ENCODE data around the gene AFG1L. TPM values are rescaled to one million over a fixed set of nuclear protein-coding genes. Genes with fewer than 3 reads are reported as not detected.

AFG1L gene
- total RNA-seq, 1 experiment from 2014 or later, result 4.9 TPM

DNA sequence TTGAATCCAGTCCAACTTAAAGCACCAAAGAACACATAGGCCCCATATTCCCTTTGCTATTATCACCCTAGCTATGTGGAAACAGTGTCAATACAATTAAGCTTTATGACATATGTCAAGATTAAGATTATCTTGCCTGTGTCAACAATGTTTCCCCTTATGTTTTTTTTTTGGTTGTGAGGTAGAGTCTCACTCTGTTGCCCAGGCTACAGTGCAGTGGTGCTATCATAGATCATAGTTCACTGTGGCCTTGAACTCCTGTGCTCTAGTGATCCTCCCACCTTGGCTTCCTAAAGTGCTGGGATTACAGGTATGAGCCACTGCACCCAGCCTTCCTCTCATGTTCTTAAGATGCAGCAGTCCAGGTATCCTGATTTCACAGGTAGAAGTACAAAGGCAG lies 17.8 kb downstream of the AFG1L start:
- ATAC-seq (no peak), DNase-seq (ENCODE audit: low read depth, low spot score) (no peak)
- ChIA-PET POLR2A (no interaction called here), RAD21 (ENCODE audit: low non-redundant PET in 1 of 2, low total read pairs in 2 of 2, uncharacterized antibody in 2 of 2, unreplicated experiment in 2 of 2) (no interaction called here), CTCF (no interaction called here)
- peaks cover 0 to 11% of the 10 kb centered on the region in 2 experiments; a peak in 2 of 4 replicates for H3K4me1 ChIP-seq (ENCODE audit: control insufficient read depth in 1 of 2, insufficient read depth in 2 of 2, low read length in 2 of 2)
- no peak overlapping the region for H3K9ac ChIP-seq (ENCODE audit: low read length)
- H4K20me1 ChIP-seq (ENCODE audit: insufficient read depth), result no peaks in the 10 kb centered on the region
- intact Hi-C loops (cut with micrococcal nuclease), result no loop called here
- no peak overlapping the region for H3K4me3 ChIP-seq (replicated peaks in 1 of 2; ENCODE audit: low read depth in 1 of 2, low read length in 2 of 2)
- no peaks in the 10 kb centered on the region for H3K9me3 ChIP-seq (ENCODE audit: control insufficient read depth in 1 of 2, insufficient read depth in 1 of 2, low read depth in 1 of 2, low read length in 2 of 2)
- no peaks in the 10 kb centered on the region for H3K36me3 ChIP-seq (ENCODE audit: control insufficient read depth in 1 of 2, insufficient read depth in 2 of 2, low read length in 2 of 2)
- H3K4me2 ChIP-seq (ENCODE audit: low read length), result no peak overlapping the region
- no peaks in the 10 kb centered on the region for H3K27me3 ChIP-seq (ENCODE audit: insufficient read depth, low read length)
- no TSS peak for BruUV-seq (replicated peaks)
- H3K9me2 ChIP-seq (ENCODE audit: insufficient read depth), result no peaks in the 10 kb centered on the region
- no peaks in the 10 kb centered on the region for H3K79me2 ChIP-seq (ENCODE audit: insufficient read depth, low read length)
- TF ChIP-seq, protein P1, sequence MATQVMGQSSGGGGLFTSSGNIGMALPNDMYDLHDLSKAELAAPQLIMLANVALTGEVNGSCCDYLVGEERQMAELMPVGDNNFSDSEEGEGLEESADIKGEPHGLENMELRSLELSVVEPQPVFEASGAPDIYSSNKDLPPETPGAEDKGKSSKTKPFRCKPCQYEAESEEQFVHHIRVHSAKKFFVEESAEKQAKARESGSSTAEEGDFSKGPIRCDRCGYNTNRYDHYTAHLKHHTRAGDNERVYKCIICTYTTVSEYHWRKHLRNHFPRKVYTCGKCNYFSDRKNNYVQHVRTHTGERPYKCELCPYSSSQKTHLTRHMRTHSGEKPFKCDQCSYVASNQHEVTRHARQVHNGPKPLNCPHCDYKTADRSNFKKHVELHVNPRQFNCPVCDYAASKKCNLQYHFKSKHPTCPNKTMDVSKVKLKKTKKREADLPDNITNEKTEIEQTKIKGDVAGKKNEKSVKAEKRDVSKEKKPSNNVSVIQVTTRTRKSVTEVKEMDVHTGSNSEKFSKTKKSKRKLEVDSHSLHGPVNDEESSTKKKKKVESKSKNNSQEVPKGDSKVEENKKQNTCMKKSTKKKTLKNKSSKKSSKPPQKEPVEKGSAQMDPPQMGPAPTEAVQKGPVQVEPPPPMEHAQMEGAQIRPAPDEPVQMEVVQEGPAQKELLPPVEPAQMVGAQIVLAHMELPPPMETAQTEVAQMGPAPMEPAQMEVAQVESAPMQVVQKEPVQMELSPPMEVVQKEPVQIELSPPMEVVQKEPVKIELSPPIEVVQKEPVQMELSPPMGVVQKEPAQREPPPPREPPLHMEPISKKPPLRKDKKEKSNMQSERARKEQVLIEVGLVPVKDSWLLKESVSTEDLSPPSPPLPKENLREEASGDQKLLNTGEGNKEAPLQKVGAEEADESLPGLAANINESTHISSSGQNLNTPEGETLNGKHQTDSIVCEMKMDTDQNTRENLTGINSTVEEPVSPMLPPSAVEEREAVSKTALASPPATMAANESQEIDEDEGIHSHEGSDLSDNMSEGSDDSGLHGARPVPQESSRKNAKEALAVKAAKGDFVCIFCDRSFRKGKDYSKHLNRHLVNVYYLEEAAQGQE (IDR thresholded peaks at IDR 0.05; ENCODE audit: low read depth), result no peak
- TF ChIP-seq ZFX (IDR thresholded peaks at IDR 0.05) (no peak), TCF7L2 (IDR thresholded peaks at IDR 0.05; ENCODE audit: borderline replicate concordance, extremely low read depth, insufficient read depth, insufficient read length) (no peak), ELF1 (IDR thresholded peaks at IDR 0.05; ENCODE audit: borderline replicate concordance, low read depth) (no peak), FOSL1 (IDR thresholded peaks at IDR 0.05; ENCODE audit: low read depth) (no peak), JUND (IDR thresholded peaks at IDR 0.05) (no peak), EGR1 (IDR thresholded peaks at IDR 0.05; ENCODE audit: low read depth) (no peak), CBX3 (IDR thresholded peaks at IDR 0.05; ENCODE audit: low read depth) (no peak), SIN3A (IDR thresholded peaks at IDR 0.05; ENCODE audit: low read depth) (no peak), YY1 (IDR thresholded peaks at IDR 0.05; ENCODE audit: extremely low read depth, insufficient replicate concordance, low read depth, low read length) (no peak), CEBPB (IDR thresholded peaks at IDR 0.05; ENCODE audit: low read depth) (no peak), ZNF274 (IDR thresholded peaks at IDR 0.05; ENCODE audit: low read depth, low read length) (no peak), EZH2 (IDR thresholded peaks at IDR 0.05) (no peak), SRF (IDR thresholded peaks at IDR 0.05; ENCODE audit: low read depth) (no peak), POLR2AphosphoS5 (IDR thresholded peaks at IDR 0.05; ENCODE audit: low read depth, low read length) (no peak), EZH2phosphoT487 (IDR thresholded peaks at IDR 0.05; ENCODE audit: borderline replicate concordance) (no peak)
- TF ChIP-seq, protein P2, sequence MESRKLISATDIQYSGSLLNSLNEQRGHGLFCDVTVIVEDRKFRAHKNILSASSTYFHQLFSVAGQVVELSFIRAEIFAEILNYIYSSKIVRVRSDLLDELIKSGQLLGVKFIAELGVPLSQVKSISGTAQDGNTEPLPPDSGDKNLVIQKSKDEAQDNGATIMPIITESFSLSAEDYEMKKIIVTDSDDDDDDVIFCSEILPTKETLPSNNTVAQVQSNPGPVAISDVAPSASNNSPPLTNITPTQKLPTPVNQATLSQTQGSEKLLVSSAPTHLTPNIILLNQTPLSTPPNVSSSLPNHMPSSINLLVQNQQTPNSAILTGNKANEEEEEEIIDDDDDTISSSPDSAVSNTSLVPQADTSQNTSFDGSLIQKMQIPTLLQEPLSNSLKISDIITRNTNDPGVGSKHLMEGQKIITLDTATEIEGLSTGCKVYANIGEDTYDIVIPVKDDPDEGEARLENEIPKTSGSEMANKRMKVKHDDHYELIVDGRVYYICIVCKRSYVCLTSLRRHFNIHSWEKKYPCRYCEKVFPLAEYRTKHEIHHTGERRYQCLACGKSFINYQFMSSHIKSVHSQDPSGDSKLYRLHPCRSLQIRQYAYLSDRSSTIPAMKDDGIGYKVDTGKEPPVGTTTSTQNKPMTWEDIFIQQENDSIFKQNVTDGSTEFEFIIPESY (IDR thresholded peaks at IDR 0.05; ENCODE audit: extremely low read depth, insufficient replicate concordance, low read length), result no peak
- TF ChIP-seq, protein P3, sequence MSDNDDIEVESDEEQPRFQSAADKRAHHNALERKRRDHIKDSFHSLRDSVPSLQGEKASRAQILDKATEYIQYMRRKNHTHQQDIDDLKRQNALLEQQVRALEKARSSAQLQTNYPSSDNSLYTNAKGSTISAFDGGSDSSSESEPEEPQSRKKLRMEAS (IDR thresholded peaks at IDR 0.05), result no peak
- TF ChIP-seq, protein P4, sequence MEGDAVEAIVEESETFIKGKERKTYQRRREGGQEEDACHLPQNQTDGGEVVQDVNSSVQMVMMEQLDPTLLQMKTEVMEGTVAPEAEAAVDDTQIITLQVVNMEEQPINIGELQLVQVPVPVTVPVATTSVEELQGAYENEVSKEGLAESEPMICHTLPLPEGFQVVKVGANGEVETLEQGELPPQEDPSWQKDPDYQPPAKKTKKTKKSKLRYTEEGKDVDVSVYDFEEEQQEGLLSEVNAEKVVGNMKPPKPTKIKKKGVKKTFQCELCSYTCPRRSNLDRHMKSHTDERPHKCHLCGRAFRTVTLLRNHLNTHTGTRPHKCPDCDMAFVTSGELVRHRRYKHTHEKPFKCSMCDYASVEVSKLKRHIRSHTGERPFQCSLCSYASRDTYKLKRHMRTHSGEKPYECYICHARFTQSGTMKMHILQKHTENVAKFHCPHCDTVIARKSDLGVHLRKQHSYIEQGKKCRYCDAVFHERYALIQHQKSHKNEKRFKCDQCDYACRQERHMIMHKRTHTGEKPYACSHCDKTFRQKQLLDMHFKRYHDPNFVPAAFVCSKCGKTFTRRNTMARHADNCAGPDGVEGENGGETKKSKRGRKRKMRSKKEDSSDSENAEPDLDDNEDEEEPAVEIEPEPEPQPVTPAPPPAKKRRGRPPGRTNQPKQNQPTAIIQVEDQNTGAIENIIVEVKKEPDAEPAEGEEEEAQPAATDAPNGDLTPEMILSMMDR (IDR thresholded peaks at IDR 0.05 in 2 of 3, conservative IDR thresholded peaks at IDR 0.05 in 1 of 3; ENCODE audit: borderline replicate concordance in 1 of 3, insufficient read depth in 1 of 3, low read depth in 2 of 3, low read length in 2 of 3), result no peak
- TF ChIP-seq, protein P5, sequence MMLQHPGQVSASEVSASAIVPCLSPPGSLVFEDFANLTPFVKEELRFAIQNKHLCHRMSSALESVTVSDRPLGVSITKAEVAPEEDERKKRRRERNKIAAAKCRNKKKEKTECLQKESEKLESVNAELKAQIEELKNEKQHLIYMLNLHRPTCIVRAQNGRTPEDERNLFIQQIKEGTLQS (IDR thresholded peaks at IDR 0.05), result no peak
- H3K27ac ChIP-seq (ENCODE audit: low read depth, low read length), result no peak overlapping the region
- H2AFZ ChIP-seq (ENCODE audit: low read depth, low read length, poor library complexity, severe bottlenecking), result no peak overlapping the region

Data from HCT116 (cell line).